Measurements from ENCODE around the gene CTAGE1.

Gene CTAGE1

DNA sequence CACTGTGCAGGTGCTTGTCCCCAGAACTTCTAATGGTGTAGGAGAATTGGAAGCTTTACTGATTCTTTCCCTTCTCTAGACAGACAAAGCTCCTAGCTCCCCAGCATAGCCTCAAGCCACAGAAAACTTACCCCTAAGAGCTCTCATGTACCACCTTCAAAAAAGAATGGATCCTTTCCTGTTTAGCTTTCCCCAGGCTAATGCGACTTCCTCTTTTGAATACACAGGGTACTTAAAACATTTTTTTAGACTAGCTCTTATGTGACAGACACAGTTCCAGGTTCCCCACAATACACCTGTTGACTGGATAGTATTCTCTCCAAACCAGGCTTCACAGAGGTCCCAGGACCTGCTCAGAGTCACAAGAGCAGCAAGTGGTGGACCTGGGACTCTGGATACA is 8.3 kb downstream of the CTAGE1 start:
- TF ChIP-seq CREB1 (IDR thresholded peaks at IDR 0.05; ENCODE audit: low read depth) = no peak
- TF ChIP-seq, protein P1, sequence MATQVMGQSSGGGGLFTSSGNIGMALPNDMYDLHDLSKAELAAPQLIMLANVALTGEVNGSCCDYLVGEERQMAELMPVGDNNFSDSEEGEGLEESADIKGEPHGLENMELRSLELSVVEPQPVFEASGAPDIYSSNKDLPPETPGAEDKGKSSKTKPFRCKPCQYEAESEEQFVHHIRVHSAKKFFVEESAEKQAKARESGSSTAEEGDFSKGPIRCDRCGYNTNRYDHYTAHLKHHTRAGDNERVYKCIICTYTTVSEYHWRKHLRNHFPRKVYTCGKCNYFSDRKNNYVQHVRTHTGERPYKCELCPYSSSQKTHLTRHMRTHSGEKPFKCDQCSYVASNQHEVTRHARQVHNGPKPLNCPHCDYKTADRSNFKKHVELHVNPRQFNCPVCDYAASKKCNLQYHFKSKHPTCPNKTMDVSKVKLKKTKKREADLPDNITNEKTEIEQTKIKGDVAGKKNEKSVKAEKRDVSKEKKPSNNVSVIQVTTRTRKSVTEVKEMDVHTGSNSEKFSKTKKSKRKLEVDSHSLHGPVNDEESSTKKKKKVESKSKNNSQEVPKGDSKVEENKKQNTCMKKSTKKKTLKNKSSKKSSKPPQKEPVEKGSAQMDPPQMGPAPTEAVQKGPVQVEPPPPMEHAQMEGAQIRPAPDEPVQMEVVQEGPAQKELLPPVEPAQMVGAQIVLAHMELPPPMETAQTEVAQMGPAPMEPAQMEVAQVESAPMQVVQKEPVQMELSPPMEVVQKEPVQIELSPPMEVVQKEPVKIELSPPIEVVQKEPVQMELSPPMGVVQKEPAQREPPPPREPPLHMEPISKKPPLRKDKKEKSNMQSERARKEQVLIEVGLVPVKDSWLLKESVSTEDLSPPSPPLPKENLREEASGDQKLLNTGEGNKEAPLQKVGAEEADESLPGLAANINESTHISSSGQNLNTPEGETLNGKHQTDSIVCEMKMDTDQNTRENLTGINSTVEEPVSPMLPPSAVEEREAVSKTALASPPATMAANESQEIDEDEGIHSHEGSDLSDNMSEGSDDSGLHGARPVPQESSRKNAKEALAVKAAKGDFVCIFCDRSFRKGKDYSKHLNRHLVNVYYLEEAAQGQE (IDR thresholded peaks at IDR 0.05; ENCODE audit: low read depth) = no peak
- TF ChIP-seq TCF12 (IDR thresholded peaks at IDR 0.05; ENCODE audit: low read depth) = no peak
- no peak for TF ChIP-seq CEBPB (IDR thresholded peaks at IDR 0.05)
- TF ChIP-seq RAD21 (IDR thresholded peaks at IDR 0.05; ENCODE audit: low read depth) = no peak
- TF ChIP-seq ZBTB7A (IDR thresholded peaks at IDR 0.05; ENCODE audit: low read depth) = no peak
- TF ChIP-seq TAF1 (IDR thresholded peaks at IDR 0.05; ENCODE audit: low read depth) = no peak
- TF ChIP-seq, protein P2, sequence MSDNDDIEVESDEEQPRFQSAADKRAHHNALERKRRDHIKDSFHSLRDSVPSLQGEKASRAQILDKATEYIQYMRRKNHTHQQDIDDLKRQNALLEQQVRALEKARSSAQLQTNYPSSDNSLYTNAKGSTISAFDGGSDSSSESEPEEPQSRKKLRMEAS (IDR thresholded peaks at IDR 0.05) = no peak
- no peak for TF ChIP-seq EP300 (IDR thresholded peaks at IDR 0.05; ENCODE audit: borderline replicate concordance)
- no peak for TF ChIP-seq EGR1 (IDR thresholded peaks at IDR 0.05)
- no peak for TF ChIP-seq TEAD4 (IDR thresholded peaks at IDR 0.05)
- no peak for TF ChIP-seq FOXM1 (IDR thresholded peaks at IDR 0.05; ENCODE audit: borderline replicate concordance, low read depth)

DNA sequence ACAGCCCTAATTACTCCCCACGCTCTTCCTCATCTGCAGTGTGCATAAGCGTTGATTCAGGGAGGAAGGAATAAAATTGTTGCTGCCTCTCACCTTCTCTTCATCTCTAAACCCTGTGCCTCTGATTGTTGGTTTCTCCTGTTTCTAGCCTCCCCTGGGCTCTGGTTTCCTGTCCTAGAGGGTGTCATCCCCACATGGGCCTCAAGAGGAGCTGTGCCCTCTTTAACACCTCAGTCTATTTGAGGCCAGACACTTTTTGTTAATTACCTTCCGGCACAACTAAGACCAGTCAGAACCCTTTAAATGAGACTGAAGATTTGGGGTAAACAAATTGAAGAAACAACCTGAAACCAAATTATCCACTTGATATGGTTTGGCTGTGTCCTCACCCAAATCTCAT is 9.7 kb downstream of the CTAGE1 start:
- TF ChIP-seq NFIC (IDR thresholded peaks at IDR 0.05) = no peak
- no peak for TF ChIP-seq CREB1 (IDR thresholded peaks at IDR 0.05; ENCODE audit: low read depth)
- TF ChIP-seq, protein P2 (IDR thresholded peaks at IDR 0.05) = no peak
- no peak for TF ChIP-seq YY1 (IDR thresholded peaks at IDR 0.05; ENCODE audit: low read depth)
- TF ChIP-seq TAF1 (IDR thresholded peaks at IDR 0.05; ENCODE audit: low read depth) = no peak
- TF ChIP-seq, protein P1 (IDR thresholded peaks at IDR 0.05; ENCODE audit: low read depth) = no peak
- TF ChIP-seq TCF12 (IDR thresholded peaks at IDR 0.05; ENCODE audit: low read depth) = no peak
- no peak for TF ChIP-seq TEAD4 (IDR thresholded peaks at IDR 0.05)
- no peak for TF ChIP-seq RAD21 (IDR thresholded peaks at IDR 0.05; ENCODE audit: low read depth)
- TF ChIP-seq, protein P3, sequence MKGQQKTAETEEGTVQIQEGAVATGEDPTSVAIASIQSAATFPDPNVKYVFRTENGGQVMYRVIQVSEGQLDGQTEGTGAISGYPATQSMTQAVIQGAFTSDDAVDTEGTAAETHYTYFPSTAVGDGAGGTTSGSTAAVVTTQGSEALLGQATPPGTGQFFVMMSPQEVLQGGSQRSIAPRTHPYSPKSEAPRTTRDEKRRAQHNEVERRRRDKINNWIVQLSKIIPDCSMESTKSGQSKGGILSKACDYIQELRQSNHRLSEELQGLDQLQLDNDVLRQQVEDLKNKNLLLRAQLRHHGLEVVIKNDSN (IDR thresholded peaks at IDR 0.05) = no peak
- no peak for TF ChIP-seq ZBTB7A (IDR thresholded peaks at IDR 0.05; ENCODE audit: low read depth)
- TF ChIP-seq CEBPB (IDR thresholded peaks at IDR 0.05) = no peak

DNA sequence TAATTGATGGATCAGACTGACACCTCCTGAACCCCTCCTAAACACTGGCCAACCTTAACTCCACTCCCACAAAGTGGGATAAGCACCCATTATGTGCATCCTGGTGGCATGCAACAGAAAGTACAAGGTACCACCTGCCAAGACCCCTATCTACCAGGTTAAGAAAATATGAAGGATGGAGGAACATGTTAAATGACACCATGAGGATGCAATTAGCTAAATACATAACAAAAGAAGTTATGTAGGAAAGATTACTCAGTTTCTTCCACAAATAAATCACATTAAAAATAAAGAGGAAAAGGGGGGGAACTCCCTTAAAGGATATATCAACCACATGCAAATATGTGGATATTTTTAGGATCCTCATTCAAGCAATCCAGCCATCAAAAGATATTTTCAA is 12.6 kb downstream of the CTAGE1 start:
- TF ChIP-seq, protein P3 (IDR thresholded peaks at IDR 0.05) = no peak
- TF ChIP-seq TEAD4 (IDR thresholded peaks at IDR 0.05) = no peak
- no peak for TF ChIP-seq NFIC (IDR thresholded peaks at IDR 0.05)
- no peak for TF ChIP-seq CREB1 (IDR thresholded peaks at IDR 0.05; ENCODE audit: low read depth)
- TF ChIP-seq, protein P1 (IDR thresholded peaks at IDR 0.05; ENCODE audit: low read depth) = no peak
- no peak for TF ChIP-seq EP300 (IDR thresholded peaks at IDR 0.05; ENCODE audit: borderline replicate concordance)
- TF ChIP-seq ZBTB7A (IDR thresholded peaks at IDR 0.05; ENCODE audit: low read depth) = no peak
- TF ChIP-seq EGR1 (IDR thresholded peaks at IDR 0.05) = no peak
- no peak for TF ChIP-seq TAF1 (IDR thresholded peaks at IDR 0.05; ENCODE audit: low read depth)

DNA sequence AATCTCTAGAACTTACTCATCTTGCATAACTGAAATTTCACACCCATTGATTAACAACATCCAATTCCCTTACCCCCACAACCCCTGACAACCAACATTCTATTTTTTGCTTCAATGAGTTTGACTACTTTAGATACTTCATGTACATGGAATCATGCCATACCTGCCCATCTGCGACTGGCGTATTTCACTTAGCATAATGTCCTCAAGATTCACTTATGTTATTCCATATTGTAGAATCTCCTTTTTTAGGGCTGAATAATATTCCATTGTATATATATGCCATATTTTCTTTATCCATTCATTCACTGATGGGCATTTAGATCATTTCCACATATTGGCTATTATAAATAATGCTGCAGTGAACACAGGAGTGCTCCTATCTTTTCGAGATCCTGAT is 13.8 kb downstream of the CTAGE1 start:
- no peak for TF ChIP-seq EP300 (IDR thresholded peaks at IDR 0.05; ENCODE audit: borderline replicate concordance)
- no peak for TF ChIP-seq CREB1 (IDR thresholded peaks at IDR 0.05; ENCODE audit: low read depth)
- TF ChIP-seq TEAD4 (IDR thresholded peaks at IDR 0.05) = no peak
- no peak for TF ChIP-seq ZBTB7A (IDR thresholded peaks at IDR 0.05; ENCODE audit: low read depth)
- TF ChIP-seq, protein P3 (IDR thresholded peaks at IDR 0.05) = no peak
- no peak for TF ChIP-seq YY1 (IDR thresholded peaks at IDR 0.05; ENCODE audit: low read depth)
- TF ChIP-seq NFIC (IDR thresholded peaks at IDR 0.05) = no peak

Measured in Ishikawa (cell line).